RWPE2 (cell line): ENCODE measurements around the gene NUBPL.
A peak's percentile ranks its signal among the peaks of the same experiment; 100 is the strongest.
"Not testable (repeated sequence)": the region's sequence is repeated elsewhere in the genome, so short reads cannot be mapped to it uniquely, and the experiment has no call there.

Source experiments
- ATAC-seq: fragments of 200-7000 bp; cut with Tn5 transposase; 3 replicates; pipeline ENCODE4 v1.9.1; 2021; ENCODE audit warnings: low read depth
- DNase-seq: peaks from one replicate; pipeline ENCODE4 v3.0.0-alpha.2; 2020; ENCODE audit warnings: low spot score
- H3K27ac ChIP-seq: fragments of 450-650 bp; 2 replicates; pipeline ENCODE4 v1.5.1; 2017; ENCODE audit warnings: mild to moderate bottlenecking; ENCODE audit not compliant: poor library complexity, severe bottlenecking
- H3K27me3 ChIP-seq: fragments of 250-450 bp; sonication (Bioruptor Pico); 2 replicates; pipeline ENCODE4 v1.5.1; 2021; ENCODE audit warnings: mild to moderate bottlenecking, moderate library complexity; ENCODE audit not compliant: insufficient read depth, poor library complexity, severe bottlenecking
- H3K36me3 ChIP-seq: fragments of 250-450 bp; sonication (Bioruptor Pico); 2 replicates; pipeline ENCODE4 v1.5.1; 2020; ENCODE audit warnings: low read depth, mild to moderate bottlenecking, moderate library complexity
- H3K4me1 ChIP-seq: fragments of 250-450 bp; sonication (Bioruptor Pico); 2 replicates; pipeline ENCODE4 v1.5.1; 2021; ENCODE audit warnings: mild to moderate bottlenecking, moderate library complexity; ENCODE audit not compliant: insufficient read depth, poor library complexity, severe bottlenecking
- H3K4me3 ChIP-seq: fragments of 250-450 bp; sonication (Bioruptor Pico); 2 replicates; pipeline ENCODE4 v1.5.1; 2021; ENCODE audit warnings: mild to moderate bottlenecking, moderate library complexity; ENCODE audit not compliant: severe bottlenecking
- H3K9me3 ChIP-seq: fragments of 250-450 bp; sonication (Bioruptor Pico); 2 replicates; pipeline ENCODE4 v1.5.1; 2021; ENCODE audit warnings: mild to moderate bottlenecking, moderate library complexity; ENCODE audit not compliant: severe bottlenecking
- CTCF ChIP-seq: fragments of 450-650 bp; IDR thresholded peaks from one replicate; pipeline ENCODE4 v1.5.1; 2017; ENCODE audit warnings: mild to moderate bottlenecking, moderate library complexity; ENCODE audit not compliant: poor library complexity, severe bottlenecking

The NUBPL gene

DNA sequence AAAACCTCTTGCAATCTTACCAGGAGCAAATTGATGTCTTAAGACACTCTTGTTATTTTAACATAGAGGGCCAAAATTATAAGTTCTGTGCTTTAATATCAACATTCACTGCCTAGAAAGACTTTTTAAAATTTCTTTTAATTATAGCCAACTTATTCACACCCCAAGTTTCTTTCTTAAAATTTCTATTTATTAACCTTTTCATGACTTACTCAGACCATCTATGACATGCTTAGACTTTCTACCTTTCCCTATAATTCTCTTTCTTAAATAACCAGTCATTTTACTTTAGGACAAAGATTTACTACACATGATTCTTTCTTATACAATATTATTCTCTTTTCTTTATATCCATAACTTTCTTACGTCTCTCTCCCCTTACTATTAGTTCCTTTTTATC is 220.4 kb downstream of the NUBPL start:
- TF ChIP-seq CTCF = no peak
- no peak for ATAC-seq

GRCh38 chr14:31785574-31785973 is 224.4 kb downstream of the NUBPL start:
- H3K4me1 ChIP-seq = no peaks in the 10 kb centered on the region
- ATAC-seq (no peak), DNase-seq (no peak)
- H3K27ac ChIP-seq = no peak overlapping the region
- H3K9me3 ChIP-seq = peaks cover 18% of the 10 kb centered on the region
- 0 out of 2 replicates have a peak, but pooled peaks cover 7% of the 10 kb centered on the region for H3K36me3 ChIP-seq
- no peak overlapping the region for H3K4me3 ChIP-seq
- TF ChIP-seq CTCF = no peak
- no peaks in the 10 kb centered on the region for H3K27me3 ChIP-seq

More for the DNA sequence above, 220.4 kb downstream of the NUBPL start:
- H3K36me3 ChIP-seq = 0 out of 2 replicates have a peak, but pooled peaks cover 8% of the 10 kb centered on the region
- no peak overlapping the region for H3K27ac ChIP-seq
- H3K4me3 ChIP-seq = no peak overlapping the region
- H3K27me3 ChIP-seq = no peaks in the 10 kb centered on the region
- no peak for DNase-seq
- no peaks in the 10 kb centered on the region for H3K4me1 ChIP-seq
- peaks cover 23% of the 10 kb centered on the region for H3K9me3 ChIP-seq

GRCh38 chr14:31787377-31787776 is 226.2 kb downstream of the NUBPL start:
- DNase-seq (no peak), ATAC-seq (no peak)
- peaks cover 3% of the 10 kb centered on the region for H3K9me3 ChIP-seq
- no peak for TF ChIP-seq CTCF
- H3K4me1 ChIP-seq = no peaks in the 10 kb centered on the region
- H3K27me3 ChIP-seq = no peaks in the 10 kb centered on the region
- no peaks in the 10 kb centered on the region for H3K36me3 ChIP-seq
- no peak overlapping the region for H3K4me3 ChIP-seq
- H3K27ac ChIP-seq = no peak overlapping the region

- Histone ChIP-seq H3K36me3 (no peaks in the 10 kb centered on the region), H3K27ac (no peak overlapping the region), H3K4me1 (no peaks in the 10 kb centered on the region), H3K9me3 (peaks cover 2% of the 10 kb centered on the region), H3K4me3 (no peak overlapping the region), H3K27me3 (no peaks in the 10 kb centered on the region)
- ATAC-seq (no peak), DNase-seq (no peak)
- no peak for TF ChIP-seq CTCF
Measured at GRCh38 chr14:31788340-31788739, 227.1 kb downstream of the NUBPL start.

DNA sequence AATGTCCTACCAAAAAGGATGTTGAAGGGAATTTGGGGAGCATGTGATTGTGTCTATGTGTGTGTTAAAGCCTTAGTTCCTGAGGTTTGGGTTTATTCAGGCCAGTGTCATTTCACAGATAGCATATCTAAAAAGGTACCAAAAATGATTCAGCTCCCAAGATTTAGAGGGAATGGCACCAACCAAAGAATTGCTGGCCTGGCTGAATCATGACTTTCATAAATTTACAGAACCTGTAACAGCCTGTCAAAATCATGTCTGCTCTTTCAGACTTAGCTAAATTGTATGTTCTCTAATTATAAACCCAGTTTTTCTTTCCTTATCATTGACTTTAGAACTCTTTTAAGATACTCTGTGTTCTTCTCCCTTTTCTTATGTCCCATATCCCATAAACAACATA is 231.5 kb downstream of the NUBPL start:
- peaks cover 2% of the 10 kb centered on the region for H3K9me3 ChIP-seq
- TF ChIP-seq CTCF = no peak
- no peaks in the 10 kb centered on the region for H3K27me3 ChIP-seq
- no peaks in the 10 kb centered on the region for H3K4me1 ChIP-seq
- ATAC-seq (peak; percentile 31; the same call in 2 of the 3 replicates), DNase-seq (no peak)
- H3K4me3 ChIP-seq = no peak overlapping the region
- no peaks in the 10 kb centered on the region for H3K36me3 ChIP-seq
- H3K27ac ChIP-seq = no peak overlapping the region

DNA sequence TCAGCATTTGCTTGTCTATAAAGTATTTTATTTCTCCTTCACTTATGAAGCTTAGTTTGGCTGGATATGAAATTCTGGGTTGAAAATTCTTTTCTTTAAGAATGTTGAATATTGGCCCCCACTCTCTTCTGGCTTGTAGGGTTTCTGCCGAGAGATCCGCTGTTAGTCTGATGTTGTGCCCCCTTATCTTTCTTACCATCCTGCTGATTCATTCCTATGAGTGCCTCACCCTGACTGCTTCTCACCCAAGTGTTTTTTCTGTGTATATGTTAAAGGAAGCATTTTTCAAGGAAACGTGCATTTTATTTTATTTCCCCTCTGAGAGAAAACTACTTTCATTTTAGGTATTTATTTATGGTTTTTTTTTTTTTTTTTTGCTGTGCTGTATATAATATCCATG is 236.7 kb downstream of the NUBPL start:
- H3K4me1 ChIP-seq, H3K27ac ChIP-seq, H3K4me3 ChIP-seq, ATAC-seq, H3K27me3 ChIP-seq, H3K36me3 ChIP-seq, DNase-seq, H3K9me3 ChIP-seq: not testable (repeated sequence)
